WI38 (cell line): ENCODE results near the gene RBKS.

Source experiments
- H3K4me3 ChIP-seq: 2 replicates; pipeline ENCODE4 v1.5.1; 2011; ENCODE audit warnings: low read depth, mild to moderate bottlenecking, control low read depth, low read length
- CTCF ChIP-seq: IDR thresholded peaks from 2 replicates; pipeline ENCODE4 v1.5.1; 2012; ENCODE audit warnings: low read depth, mild to moderate bottlenecking, control low read depth, low read length

RBKS gene

GRCh38 chr2:27921880-27922547, 31.8 kb upstream of the RBKS start:
- no peak overlapping the region for H3K4me3 ChIP-seq
- TF ChIP-seq CTCF: no peak

DNA sequence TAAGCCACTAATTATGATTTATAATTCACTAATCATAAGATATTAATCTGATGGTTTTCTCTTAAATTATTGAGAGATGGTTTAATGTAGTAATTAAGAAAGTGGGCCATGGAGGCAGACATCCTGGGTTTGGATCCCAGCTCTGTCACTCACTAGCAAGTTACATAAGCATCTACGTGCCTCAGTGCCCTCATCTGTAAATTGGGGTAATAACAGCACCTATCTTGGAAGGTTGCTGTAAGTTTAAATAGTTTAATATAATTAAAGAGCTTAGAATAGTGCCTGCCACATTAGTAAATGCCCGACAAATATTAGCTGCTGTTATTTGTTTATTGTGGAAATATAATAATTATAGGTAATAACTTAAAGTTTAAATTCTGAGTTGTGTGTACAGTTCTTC, 31.2 kb upstream of the RBKS start:
- TF ChIP-seq CTCF: no peak
- no peak overlapping the region for H3K4me3 ChIP-seq

DNA sequence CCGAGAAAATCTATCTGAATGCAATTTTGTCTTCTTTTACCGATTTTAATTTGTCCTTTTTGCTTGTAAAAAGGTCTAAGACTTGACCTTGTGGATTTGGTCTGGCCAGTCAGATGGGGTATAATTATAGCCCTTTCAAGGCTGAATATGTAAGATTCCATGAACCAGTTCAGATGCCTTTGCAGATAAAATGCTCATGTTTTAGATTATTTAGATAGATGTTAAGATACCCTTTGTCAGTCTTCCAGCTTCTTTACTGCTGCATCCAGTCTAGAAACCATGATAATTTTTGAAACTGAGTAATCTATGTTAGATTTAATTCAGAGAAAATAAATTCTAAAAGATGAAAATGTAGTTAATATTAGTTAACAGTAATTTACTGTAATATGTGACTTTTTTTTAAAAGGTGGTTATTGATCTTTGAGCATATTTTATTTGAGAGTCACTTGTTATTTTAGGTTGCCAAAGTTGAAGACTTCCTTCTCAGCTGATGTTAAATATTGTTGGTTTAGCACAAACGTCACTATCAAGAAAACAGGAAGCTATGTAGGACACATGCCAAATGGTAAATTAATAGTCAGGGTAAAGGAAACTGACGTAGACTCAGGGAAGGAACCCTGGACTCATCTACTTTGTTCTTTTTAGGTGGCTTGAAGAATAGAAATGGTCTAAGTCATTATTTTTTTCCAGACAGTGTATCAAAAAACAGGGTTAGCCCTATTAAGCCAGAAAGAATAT, 30.1 kb upstream of the RBKS start:
- TF ChIP-seq CTCF: no peak
- no peak overlapping the region for H3K4me3 ChIP-seq

- no peak for TF ChIP-seq CTCF
- H3K4me3 ChIP-seq: no peak overlapping the region
These were observed 26.3 kb upstream of the RBKS start for GRCh38 chr2:27916293-27916995.

GRCh38 chr2:27915874-27916273, 25.7 kb upstream of the RBKS start:
- no peak overlapping the region for H3K4me3 ChIP-seq
- TF ChIP-seq CTCF: no peak

DNA sequence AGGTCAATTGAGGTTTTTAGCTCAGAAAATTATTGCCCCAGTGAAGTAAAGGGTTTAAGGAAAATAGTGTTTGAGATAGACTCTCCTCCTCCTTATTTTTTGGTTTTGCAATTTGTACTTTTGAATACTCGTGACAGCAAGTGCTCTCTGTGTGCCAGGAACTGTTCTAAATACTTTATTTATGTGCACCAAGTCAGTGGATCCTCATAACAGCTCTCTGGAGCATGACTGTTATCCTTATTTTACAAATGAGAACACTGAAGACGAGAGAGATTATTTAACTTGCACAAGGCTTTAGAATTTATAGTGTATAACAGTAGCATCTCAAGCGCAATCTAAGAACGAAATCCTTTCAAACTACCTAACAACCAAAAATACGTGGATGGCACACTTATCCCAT, 25.0 kb upstream of the RBKS start:
- no peak for TF ChIP-seq CTCF
- H3K4me3 ChIP-seq: no peak overlapping the region

DNA sequence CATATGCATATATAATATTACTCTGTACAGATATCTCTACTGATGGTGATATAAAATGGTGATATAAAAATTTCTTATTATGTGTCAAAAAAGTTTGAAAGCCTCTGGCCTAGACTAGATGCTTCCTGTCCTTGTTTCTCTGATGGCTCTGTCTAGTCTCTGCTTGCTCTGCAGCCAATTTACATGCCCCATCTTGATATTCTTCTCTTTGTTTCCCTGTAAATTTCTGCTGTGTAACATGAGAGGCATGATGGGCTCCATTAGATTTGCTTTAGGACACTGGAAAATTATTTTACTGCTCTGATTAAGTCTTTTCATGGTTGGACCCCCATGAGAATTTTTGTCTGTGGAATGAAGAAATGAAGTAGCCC, 24.6 kb upstream of the RBKS start:
- no peak for TF ChIP-seq CTCF
- H3K4me3 ChIP-seq: no peak overlapping the region
